Measurements from ENCODE around the gene MAEA. TPM values are rescaled to one million over a fixed set of nuclear protein-coding genes. Genes with fewer than 3 reads are reported as not detected.
"Not testable (repeated sequence)": the region's sequence is repeated elsewhere in the genome, so short reads cannot be mapped to it uniquely, and the experiment has no call there.

The MAEA gene
- total and polyA plus RNA-seq, 9 of the 15 experiments (the other 6 are each of a cell fraction or from before 2014, with no cell fraction given): 2.1 to 86.5 (median 45.0) TPM

DNA sequence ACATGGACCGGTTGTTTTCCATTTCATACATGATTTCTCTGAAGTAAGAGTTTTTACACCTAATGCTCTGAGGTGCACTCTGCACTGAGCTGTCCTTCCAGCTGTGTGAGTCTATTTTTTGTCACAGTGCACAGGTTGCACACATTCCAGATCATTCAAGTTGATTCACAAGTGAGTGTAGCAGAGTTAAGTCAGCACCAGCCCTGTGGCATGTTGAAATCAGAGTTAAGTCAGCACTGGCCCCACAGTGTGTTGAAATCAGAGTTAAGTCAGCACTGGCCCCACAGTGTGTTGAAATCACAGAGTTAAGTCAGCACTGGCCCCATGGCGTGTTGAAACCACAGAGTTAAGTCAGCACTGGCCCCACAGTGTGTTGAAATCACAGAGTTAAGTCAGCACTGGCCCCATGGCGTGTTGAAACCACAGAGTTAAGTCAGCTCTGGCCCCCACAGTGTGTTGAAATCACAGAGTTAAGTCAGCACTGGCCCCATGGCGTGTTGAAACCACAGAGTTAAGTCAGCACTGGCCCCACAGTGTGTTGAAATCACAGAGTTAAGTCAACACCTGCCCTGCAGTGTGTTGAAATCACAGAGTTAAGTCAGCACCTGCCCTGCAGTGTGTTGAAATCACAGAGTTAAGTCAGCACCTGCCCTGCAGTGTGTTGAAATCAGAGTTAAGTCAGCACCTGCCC, 45.6 kb downstream of the MAEA start:
- DNase-seq (ENCODE audit: extremely low read depth in 1 of 4, low spot score in 3 of 4); POLR2A ChIA-PET; BruUV-seq (replicated peaks); intact Hi-C loops (cut with micrococcal nuclease); ATAC-seq; H3K9me3 ChIP-seq (replicated peaks; ENCODE audit: control insufficient read depth, insufficient read depth, low read depth, low read length); H3K27ac ChIP-seq (ENCODE audit: extremely low read depth, low read depth, low read length); H3K79me2 ChIP-seq (ENCODE audit: control insufficient read depth, insufficient read depth, low read length); H3K9ac ChIP-seq (ENCODE audit: insufficient read depth in 1 of 2, low read depth in 2 of 2, low read length in 2 of 2); H3K9me1 ChIP-seq (ENCODE audit: control insufficient read depth, insufficient read depth, low read length); H3K27me3 ChIP-seq (ENCODE audit: control insufficient read depth in 2 of 2, insufficient read depth in 2 of 2, low read length in 2 of 2); H4K20me1 ChIP-seq (replicated peaks; ENCODE audit: control insufficient read depth, insufficient read depth, low read length); H2AFZ ChIP-seq (ENCODE audit: low read depth, low read length); H3K4me1 ChIP-seq (replicated peaks in 1 of 2; ENCODE audit: control insufficient read depth in 2 of 2, insufficient read depth in 2 of 2, low read length in 2 of 2); H3K4me3 ChIP-seq; H3K4me2 ChIP-seq (ENCODE audit: insufficient read depth, low read length); in situ Hi-C loops (cut with MboI); CTCF ChIA-PET (ENCODE audit: low intra/inter-chr PET ratio); FAIRE-seq; TF ChIP-seq CEBPG (CRISPR knock-in tag; IDR thresholded peaks at IDR 0.05): not testable (repeated sequence)
- 87% methylated on average over 4 of the region's 4 CpGs for WGBS (ENCODE audit: insufficient coverage, low coverage, missing lambda C conversion rate)
- H3K36me3 ChIP-seq (ENCODE audit: control insufficient read depth, insufficient read depth, low read length): peaks cover 84% of the 10 kb centered on the region; the same call in 2 of the 3 replicates
- TF ChIP-seq CEBPG (tag; conservative IDR thresholded peaks at IDR 0.05 in 1 of 2, IDR thresholded peaks at IDR 0.05 in 1 of 2): peak in 1 of 2 experiments; percentile 47; a peak in 2 of 4 replicates

- FAIRE-seq (no peak), ATAC-seq (no peak), DNase-seq (ENCODE audit: extremely low read depth in 1 of 4, low spot score in 3 of 4) (no peak)
- Histone ChIP-seq H3K27ac (ENCODE audit: extremely low read depth, low read depth, low read length) (no peak overlapping the region), H4K20me1 (replicated peaks; ENCODE audit: control insufficient read depth, insufficient read depth, low read length) (no peaks in the 10 kb centered on the region), H3K9ac (ENCODE audit: insufficient read depth in 1 of 2, low read depth in 2 of 2, low read length in 2 of 2) (no peak overlapping the region), H3K36me3 (ENCODE audit: control insufficient read depth, insufficient read depth, low read length) (peaks cover 85% of the 10 kb centered on the region; the same call in 2 of the 3 replicates), H2AFZ (ENCODE audit: low read depth, low read length) (no peak overlapping the region), H3K79me2 (ENCODE audit: control insufficient read depth, insufficient read depth, low read length) (no peaks in the 10 kb centered on the region), H3K27me3 (ENCODE audit: control insufficient read depth in 2 of 2, insufficient read depth in 2 of 2, low read length in 2 of 2) (no peaks in the 10 kb centered on the region), H3K9me3 (replicated peaks; ENCODE audit: control insufficient read depth, insufficient read depth, low read depth, low read length) (no peaks in the 10 kb centered on the region), H3K4me2 (ENCODE audit: insufficient read depth, low read length) (no peak overlapping the region), H3K9me1 (ENCODE audit: control insufficient read depth, insufficient read depth, low read length) (no peaks in the 10 kb centered on the region), H3K4me3 (no peak overlapping the region), H3K4me1 (replicated peaks in 1 of 2; ENCODE audit: control insufficient read depth in 2 of 2, insufficient read depth in 2 of 2, low read length in 2 of 2) (peaks cover 0 to 6% of the 10 kb centered on the region in 2 experiments; a peak in 1 of 5 replicates)
- ChIA-PET CTCF (ENCODE audit: low intra/inter-chr PET ratio) (no interaction called here), POLR2A (no interaction called here)
- BruUV-seq (replicated peaks): no TSS peak
- intact Hi-C loops (cut with micrococcal nuclease): no loop called here
- TF ChIP-seq CEBPG (CRISPR knock-in tag; IDR thresholded peaks at IDR 0.05): no peak
- 0 out of 4 replicates have a peak, but pooled peaks have one; percentile 11 to 30 for TF ChIP-seq CEBPG (tag; conservative IDR thresholded peaks at IDR 0.05 in 1 of 2, IDR thresholded peaks at IDR 0.05 in 1 of 2)
- TF ChIP-seq CEBPB (tag; IDR thresholded peaks at IDR 0.05): peak; percentile 90
- TF ChIP-seq KDM1A (IDR thresholded peaks at IDR 0.05): peak; percentile 69 to 72; a peak in 3 of 4 replicates
- TF ChIP-seq SAP30 (IDR thresholded peaks at IDR 0.05; ENCODE audit: borderline replicate concordance, insufficient read depth, low read depth, low read length, poor library complexity, severe bottlenecking): no peak
- 72% methylated on average over 7 of the region's 7 CpGs for WGBS (ENCODE audit: insufficient coverage, low coverage, missing lambda C conversion rate)
- in situ Hi-C loops (cut with MboI): no loop called here
Measured at GRCh38 chr4:1336088-1336491, 46.4 kb downstream of the MAEA start.
